CD4-positive, alpha-beta T cell treated with Interleukin-2 at 100 ng/mL for 4 hours (primary cell): Measurements from ENCODE around the gene C1orf198.

Source experiments
- DNase-seq: peaks from one replicate; pipeline ENCODE4 v3.0.0-alpha.2; 2020; ENCODE audit warnings: low spot score

Gene C1orf198

GRCh38 chr1:230867903-230868735 lies at the start of gene C1orf198:
Gene C1orf198 (minus strand): TSS chr1:230868521. CDS start chr1:230868512, 9 bp downstream.
- DNase-seq, result peak; percentile 75

- DNase-seq, result peak; percentile 82
Measured at GRCh38 chr1:230917284-230918135, 49.2 kb upstream of the C1orf198 start.

- no peak for DNase-seq
Measured at GRCh38 chr1:230916587-230917283, 48.4 kb upstream of the C1orf198 start.

- no peak for DNase-seq
Measured at GRCh38 chr1:230915078-230915477, 46.8 kb upstream of the C1orf198 start.

- DNase-seq, result no peak
Measured at GRCh38 chr1:230913496-230913895, 45.2 kb upstream of the C1orf198 start.

- no peak for DNase-seq
Measured at GRCh38 chr1:230910755-230911117, 42.4 kb upstream of the C1orf198 start.

GRCh38 chr1:230909974-230910754 lies 41.8 kb upstream of the C1orf198 start:
- no peak for DNase-seq

- DNase-seq, result no peak
Measured at GRCh38 chr1:230907472-230908205, 39.3 kb upstream of the C1orf198 start.

- no peak for DNase-seq
Measured at GRCh38 chr1:230906226-230906625, 37.9 kb upstream of the C1orf198 start.

GRCh38 chr1:230905733-230906132 lies 37.4 kb upstream of the C1orf198 start:
- DNase-seq, result no peak

- DNase-seq, result no peak
Measured at GRCh38 chr1:230902349-230902923, 34.1 kb upstream of the C1orf198 start.

- DNase-seq, result no peak
Measured at GRCh38 chr1:230901671-230902070, 33.4 kb upstream of the C1orf198 start.

- DNase-seq, result no peak
Measured at GRCh38 chr1:230900984-230901383, 32.7 kb upstream of the C1orf198 start.

- DNase-seq, result no peak
Measured at GRCh38 chr1:230899841-230900251, 31.5 kb upstream of the C1orf198 start.

GRCh38 chr1:230898748-230899147 lies 30.4 kb upstream of the C1orf198 start:
- no peak for DNase-seq

- no peak for DNase-seq
Measured at GRCh38 chr1:230898144-230898543, 29.8 kb upstream of the C1orf198 start.

GRCh38 chr1:230896779-230897178 lies 28.5 kb upstream of the C1orf198 start:
- DNase-seq, result no peak

- no peak for DNase-seq
Measured at GRCh38 chr1:230895452-230895851, 27.1 kb upstream of the C1orf198 start.

- no peak for DNase-seq
Measured at GRCh38 chr1:230894664-230895063, 26.3 kb upstream of the C1orf198 start.

GRCh38 chr1:230894032-230894431 lies 25.7 kb upstream of the C1orf198 start:
- DNase-seq, result no peak
